HCT116 (cell line): ENCODE measurements around the gene CDKN1A. TPM values are rescaled to one million over a fixed set of nuclear protein-coding genes. Genes with fewer than 3 reads are reported as not detected.

Experiments used
- ATAC-seq: fragments of 200-7000 bp; cut with Tn5 transposase; 2 replicates; pipeline ENCODE4 v1.9.1; 2020; ENCODE audit warnings: mild to moderate bottlenecking, moderate library complexity
- BruUV-seq: library from RNA; stranded (reverse); fragments of 400-500 nt; replicated peaks from 2 replicates; lab custom pipeline; 2021; lab: Mats Ljungman, UMichigan
- CTCF ChIA-PET: fragments of 300-600 bp; sonication (Branson Sonifier 250); formaldehyde crosslinking; loops from one replicate; lab custom pipeline; 2021; ENCODE audit warnings: antibody characterized with exemption; lab: Charles Lee
- POLR2A ChIA-PET: fragments of 300-600, 350-600 bp; sonication (Branson Sonifier 250); formaldehyde crosslinking; loops from one replicate; lab custom pipeline; 2021; ENCODE audit warnings: antibody characterized with exemption; lab: Charles Lee
- RAD21 ChIA-PET, 2 experiments: fragments of 300-600 bp; sonication (Branson Sonifier 250); formaldehyde crosslinking; loops; one replicate each; lab custom pipeline; 2023; ENCODE audit warnings: low total read pairs in 2 of 2; ENCODE audit not compliant: uncharacterized antibody in 2 of 2, unreplicated experiment in 2 of 2, low non-redundant PET in 1 of 2; lab: Charles Lee
- DNase-seq: peaks from one replicate; pipeline ENCODE4 v3.0.0-alpha.2; 2010; ENCODE audit warnings: low read depth, low spot score
- H2AFZ ChIP-seq: fragments of 200-600 bp; shearing (Covaris generic), sonication (generic); 2 replicates; pipeline ENCODE4 v1.6.1; 2017; ENCODE audit warnings: low read depth, mixed run types, mixed read lengths, antibody characterized with exemption, low read length; ENCODE audit not compliant: poor library complexity, severe bottlenecking
- H3K27ac ChIP-seq: 2 replicates; pipeline ENCODE4 v1.5.1; 2012; ENCODE audit warnings: low read depth, low read length
- H3K27me3 ChIP-seq: fragments of 200-600 bp; sonication (generic); 2 replicates; pipeline ENCODE4 v1.6.1; 2016; ENCODE audit warnings: mixed run types, low read length, mixed read lengths; ENCODE audit not compliant: insufficient read depth
- H3K36me3 ChIP-seq, 2 experiments: fragments of 200-500 bp in 1 of 2; fragments of 200-600 bp in 1 of 2; sonication (Bioruptor generic) in 1 of 2; sonication (generic) in 1 of 2; 2 replicates each; pipeline versions ENCODE4 v1.5.1 to v1.6.1; 2014 to 2016; ENCODE audit warnings: low read length in 2 of 2, inconsistent platforms in 1 of 2, mixed read lengths in 1 of 2, mixed run types in 1 of 2; ENCODE audit not compliant: insufficient read depth in 2 of 2, control insufficient read depth in 1 of 2
- H3K4me1 ChIP-seq, 2 experiments: fragments of 200-600 bp in 1 of 2; sonication (generic) in 1 of 2; 2 replicates each; pipeline versions ENCODE4 v1.5.1 to v1.6.1; 2012 to 2017; ENCODE audit warnings: low read length in 2 of 2, inconsistent platforms in 1 of 2, mild to moderate bottlenecking in 1 of 2, mixed read lengths in 1 of 2, mixed run types in 1 of 2, moderate library complexity in 1 of 2; ENCODE audit not compliant: insufficient read depth in 2 of 2, control insufficient read depth in 1 of 2
- H3K4me2 ChIP-seq: fragments of 200-600 bp; sonication (generic); 2 replicates; pipeline ENCODE4 v1.6.1; 2017; ENCODE audit warnings: mixed run types, low read length, mixed read lengths
- H3K4me3 ChIP-seq, 2 experiments: fragments of 200-600 bp in 1 of 2; sonication (generic) in 1 of 2; replicated peaks in 1 of 2; 2 replicates each; pipeline ENCODE4 v1.5.1; 2011 to 2016; ENCODE audit warnings: low read length in 2 of 2, control low read depth in 1 of 2, low read depth in 1 of 2, mild to moderate bottlenecking in 1 of 2, mixed read lengths in 1 of 2, mixed run types in 1 of 2
- H3K79me2 ChIP-seq: fragments of 200-600 bp; sonication (generic); 2 replicates; pipeline ENCODE4 v1.6.1; 2017; ENCODE audit warnings: mild to moderate bottlenecking, mixed run types, low read length, moderate library complexity, mixed read lengths; ENCODE audit not compliant: insufficient read depth
- H3K9ac ChIP-seq: fragments of 200-600 bp; sonication (generic); 2 replicates; pipeline ENCODE4 v1.6.1; 2016; ENCODE audit warnings: low read length, mixed read lengths
- H3K9me2 ChIP-seq: fragments of 200-600 bp; sonication (generic), shearing (Covaris generic); 2 replicates; pipeline ENCODE4 v1.6.1; 2017; ENCODE audit warnings: mixed run types, mild to moderate bottlenecking, moderate library complexity; ENCODE audit not compliant: insufficient read depth
- H3K9me3 ChIP-seq, 2 experiments: fragments of 200-500 bp in 1 of 2; fragments of 200-600 bp in 1 of 2; sonication (Bioruptor generic) in 1 of 2; sonication (generic) in 1 of 2; 2 replicates each; pipeline ENCODE4 v1.6.1; 2014 to 2017; ENCODE audit warnings: low read length in 2 of 2, mixed read lengths in 2 of 2, inconsistent platforms in 1 of 2, low read depth in 1 of 2, mild to moderate bottlenecking in 1 of 2, mixed run types in 1 of 2, moderate library complexity in 1 of 2; ENCODE audit not compliant: control insufficient read depth in 1 of 2, insufficient read depth in 1 of 2
- H4K20me1 ChIP-seq: fragments of 200-600 bp; sonication (generic), shearing (Covaris generic); 2 replicates; pipeline ENCODE4 v1.6.1; 2017; ENCODE audit warnings: mixed run types, mild to moderate bottlenecking, moderate library complexity; ENCODE audit not compliant: insufficient read depth
- CBX3 ChIP-seq: IDR thresholded peaks from 2 replicates; pipeline ENCODE4 v1.6.1; 2012; ENCODE audit warnings: low read depth
- CEBPB ChIP-seq: IDR thresholded peaks from 2 replicates; pipeline ENCODE4 v1.6.1; 2012; ENCODE audit warnings: low read depth
- ELF1 ChIP-seq: IDR thresholded peaks from 2 replicates; pipeline ENCODE4 v1.6.1; 2012; ENCODE audit warnings: low read depth, borderline replicate concordance
- EZH2 ChIP-seq: fragments of 200-600 bp; sonication (generic); IDR thresholded peaks from 2 replicates; pipeline ENCODE4 v1.6.1; 2017; ENCODE audit warnings: antibody characterized with exemption, mixed run types
- EZH2phosphoT487 ChIP-seq: fragments of 200-600 bp; IDR thresholded peaks from 2 replicates; pipeline ENCODE4 v1.6.1; 2018; ENCODE audit warnings: antibody characterized with exemption, borderline replicate concordance
- FOSL1 ChIP-seq: IDR thresholded peaks from 2 replicates; pipeline ENCODE4 v1.6.1; 2012; ENCODE audit warnings: low read depth
- JUND ChIP-seq: IDR thresholded peaks from 2 replicates; pipeline ENCODE4 v1.6.1; 2012
- POLR2A ChIP-seq: IDR thresholded peaks from 2 replicates; pipeline ENCODE4 v1.7.0; 2011; ENCODE audit warnings: borderline replicate concordance; ENCODE audit not compliant: insufficient read depth, insufficient read length; ENCODE audit errors: extremely low read depth
- POLR2AphosphoS5 ChIP-seq: IDR thresholded peaks from 2 replicates; pipeline ENCODE4 v1.6.1; 2011; ENCODE audit warnings: mild to moderate bottlenecking, low read depth, low read length, moderate library complexity
- SIN3A ChIP-seq: IDR thresholded peaks from 2 replicates; pipeline ENCODE4 v1.6.1; 2012; ENCODE audit warnings: low read depth
- SP1 ChIP-seq: IDR thresholded peaks from 2 replicates; pipeline ENCODE4 v1.6.1; 2012; ENCODE audit warnings: low read depth
- SRF ChIP-seq: IDR thresholded peaks from 2 replicates; pipeline ENCODE4 v1.6.1; 2012; ENCODE audit warnings: low read depth
- TCF7L2 ChIP-seq: IDR thresholded peaks from 2 replicates; pipeline ENCODE4 v1.7.0; 2011; ENCODE audit warnings: borderline replicate concordance, inconsistent platforms; ENCODE audit not compliant: insufficient read depth, insufficient read length; ENCODE audit errors: extremely low read depth
- YY1 ChIP-seq: IDR thresholded peaks from 2 replicates; pipeline ENCODE4 v1.6.1; 2011; ENCODE audit warnings: low read length, low read depth, moderate library complexity, mild to moderate bottlenecking; ENCODE audit not compliant: insufficient replicate concordance; ENCODE audit errors: extremely low read depth
- ZNF274 ChIP-seq: fragments of 200-500 bp; sonication (Bioruptor generic); IDR thresholded peaks from 2 replicates; pipeline ENCODE4 v1.6.1; 2014; ENCODE audit warnings: mild to moderate bottlenecking, low read depth, low read length, inconsistent platforms
- intact Hi-C: fragments of 100-400 bp; cut with micrococcal nuclease; formaldehyde crosslinking; loops from 2 replicates; pipeline ENCODE4 v1.10.0; 2022
- total RNA-seq: library from RNA; stranded (reverse); gene quantifications from one replicate; pipeline ENCODE4 v1.2.1, GENCODE V29; 2021; ENCODE audit not compliant: unreplicated experiment
- TF ChIP-seq, protein P1 (sequence below): IDR thresholded peaks from 2 replicates; pipeline ENCODE4 v1.6.1; 2012
- TF ChIP-seq, protein P2 (sequence below): IDR thresholded peaks from 2 replicates; pipeline ENCODE4 v1.6.1; 2012; ENCODE audit warnings: low read depth
- TF ChIP-seq, protein P3 (sequence below): IDR thresholded peaks from 2 replicates; pipeline ENCODE4 v1.6.1; 2012
- TF ChIP-seq, protein P4 (sequence below), 3 experiments: fragments of 200-600 bp in 1 of 3; sonication (generic) in 1 of 3; IDR thresholded peaks in 2 of 3; conservative IDR thresholded peaks in 1 of 3; 2 replicates each; pipeline ENCODE4 v1.5.1; 2012 to 2017; ENCODE audit warnings: low read depth in 2 of 3, low read length in 2 of 3, antibody characterized with exemption in 1 of 3, borderline replicate concordance in 1 of 3, control low read depth in 1 of 3, mild to moderate bottlenecking in 1 of 3, mixed read lengths in 1 of 3, mixed run types in 1 of 3, moderate library complexity in 1 of 3; ENCODE audit not compliant: insufficient read depth in 1 of 3
- TF ChIP-seq, protein P5 (sequence below): IDR thresholded peaks from 2 replicates; pipeline ENCODE4 v1.6.1; 2011; ENCODE audit warnings: mild to moderate bottlenecking, low read length, moderate library complexity; ENCODE audit not compliant: insufficient replicate concordance; ENCODE audit errors: extremely low read depth

Gene CDKN1A
- total RNA-seq, 1 experiment from 2014 or later: 179 TPM

DNA sequence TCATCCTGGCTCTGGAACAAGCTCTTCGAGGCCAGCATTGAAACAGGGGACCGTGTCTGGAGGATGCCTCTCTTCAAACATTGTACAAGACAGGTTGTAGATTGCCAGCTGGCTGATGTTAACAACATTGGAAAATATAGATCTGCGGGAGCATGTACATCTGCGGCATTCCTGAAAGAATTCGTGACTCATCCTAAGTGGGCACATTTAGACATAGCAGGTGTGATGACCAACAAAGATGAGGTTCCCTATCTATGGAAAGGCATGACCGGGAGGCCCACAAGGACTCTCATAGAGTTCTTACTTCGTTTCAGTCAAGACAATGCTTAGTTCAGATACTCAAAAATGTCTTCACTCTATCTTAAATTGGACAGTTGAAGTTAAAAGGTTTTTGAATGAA, 3.6 kb upstream of the CDKN1A start:
- H3K9me3 ChIP-seq: no peaks in the 10 kb centered on the region
- no peaks in the 10 kb centered on the region for H4K20me1 ChIP-seq
- H3K4me3 ChIP-seq: no peak overlapping the region
- no peak overlapping the region for H3K9ac ChIP-seq
- no peaks in the 10 kb centered on the region for H3K27me3 ChIP-seq
- ATAC-seq: no peak
- H3K4me1 ChIP-seq: peaks cover 32 to 43% of the 10 kb centered on the region in 2 experiments
- DNase-seq: no peak
- ChIA-PET RAD21 (no interaction called here), CTCF (no interaction called here), POLR2A (interaction anchor here (6.3 kb wide), 1 partner anchor 9 kb away, joined by 119 read pairs; no protein-coding TSS in a partner anchor)
- no peak overlapping the region for H3K27ac ChIP-seq
- no peaks in the 10 kb centered on the region for H3K36me3 ChIP-seq
- no TSS peak for BruUV-seq
- peak overlapping the region; percentile 28; the same call in 1 of the 2 replicates for H3K4me2 ChIP-seq
- TF ChIP-seq, protein P1, sequence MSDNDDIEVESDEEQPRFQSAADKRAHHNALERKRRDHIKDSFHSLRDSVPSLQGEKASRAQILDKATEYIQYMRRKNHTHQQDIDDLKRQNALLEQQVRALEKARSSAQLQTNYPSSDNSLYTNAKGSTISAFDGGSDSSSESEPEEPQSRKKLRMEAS: no peak
- TF ChIP-seq JUND: no peak
- TF ChIP-seq ELF1: no peak
- TF ChIP-seq, protein P2, sequence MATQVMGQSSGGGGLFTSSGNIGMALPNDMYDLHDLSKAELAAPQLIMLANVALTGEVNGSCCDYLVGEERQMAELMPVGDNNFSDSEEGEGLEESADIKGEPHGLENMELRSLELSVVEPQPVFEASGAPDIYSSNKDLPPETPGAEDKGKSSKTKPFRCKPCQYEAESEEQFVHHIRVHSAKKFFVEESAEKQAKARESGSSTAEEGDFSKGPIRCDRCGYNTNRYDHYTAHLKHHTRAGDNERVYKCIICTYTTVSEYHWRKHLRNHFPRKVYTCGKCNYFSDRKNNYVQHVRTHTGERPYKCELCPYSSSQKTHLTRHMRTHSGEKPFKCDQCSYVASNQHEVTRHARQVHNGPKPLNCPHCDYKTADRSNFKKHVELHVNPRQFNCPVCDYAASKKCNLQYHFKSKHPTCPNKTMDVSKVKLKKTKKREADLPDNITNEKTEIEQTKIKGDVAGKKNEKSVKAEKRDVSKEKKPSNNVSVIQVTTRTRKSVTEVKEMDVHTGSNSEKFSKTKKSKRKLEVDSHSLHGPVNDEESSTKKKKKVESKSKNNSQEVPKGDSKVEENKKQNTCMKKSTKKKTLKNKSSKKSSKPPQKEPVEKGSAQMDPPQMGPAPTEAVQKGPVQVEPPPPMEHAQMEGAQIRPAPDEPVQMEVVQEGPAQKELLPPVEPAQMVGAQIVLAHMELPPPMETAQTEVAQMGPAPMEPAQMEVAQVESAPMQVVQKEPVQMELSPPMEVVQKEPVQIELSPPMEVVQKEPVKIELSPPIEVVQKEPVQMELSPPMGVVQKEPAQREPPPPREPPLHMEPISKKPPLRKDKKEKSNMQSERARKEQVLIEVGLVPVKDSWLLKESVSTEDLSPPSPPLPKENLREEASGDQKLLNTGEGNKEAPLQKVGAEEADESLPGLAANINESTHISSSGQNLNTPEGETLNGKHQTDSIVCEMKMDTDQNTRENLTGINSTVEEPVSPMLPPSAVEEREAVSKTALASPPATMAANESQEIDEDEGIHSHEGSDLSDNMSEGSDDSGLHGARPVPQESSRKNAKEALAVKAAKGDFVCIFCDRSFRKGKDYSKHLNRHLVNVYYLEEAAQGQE: no peak
- TF ChIP-seq FOSL1: no peak
- TF ChIP-seq, protein P3, sequence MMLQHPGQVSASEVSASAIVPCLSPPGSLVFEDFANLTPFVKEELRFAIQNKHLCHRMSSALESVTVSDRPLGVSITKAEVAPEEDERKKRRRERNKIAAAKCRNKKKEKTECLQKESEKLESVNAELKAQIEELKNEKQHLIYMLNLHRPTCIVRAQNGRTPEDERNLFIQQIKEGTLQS: no peak
- TF ChIP-seq TCF7L2: no peak
- TF ChIP-seq POLR2A: no peak
- TF ChIP-seq EZH2: no peak
- no peak for TF ChIP-seq CBX3
- no peak for TF ChIP-seq SIN3A
- TF ChIP-seq, protein P4, sequence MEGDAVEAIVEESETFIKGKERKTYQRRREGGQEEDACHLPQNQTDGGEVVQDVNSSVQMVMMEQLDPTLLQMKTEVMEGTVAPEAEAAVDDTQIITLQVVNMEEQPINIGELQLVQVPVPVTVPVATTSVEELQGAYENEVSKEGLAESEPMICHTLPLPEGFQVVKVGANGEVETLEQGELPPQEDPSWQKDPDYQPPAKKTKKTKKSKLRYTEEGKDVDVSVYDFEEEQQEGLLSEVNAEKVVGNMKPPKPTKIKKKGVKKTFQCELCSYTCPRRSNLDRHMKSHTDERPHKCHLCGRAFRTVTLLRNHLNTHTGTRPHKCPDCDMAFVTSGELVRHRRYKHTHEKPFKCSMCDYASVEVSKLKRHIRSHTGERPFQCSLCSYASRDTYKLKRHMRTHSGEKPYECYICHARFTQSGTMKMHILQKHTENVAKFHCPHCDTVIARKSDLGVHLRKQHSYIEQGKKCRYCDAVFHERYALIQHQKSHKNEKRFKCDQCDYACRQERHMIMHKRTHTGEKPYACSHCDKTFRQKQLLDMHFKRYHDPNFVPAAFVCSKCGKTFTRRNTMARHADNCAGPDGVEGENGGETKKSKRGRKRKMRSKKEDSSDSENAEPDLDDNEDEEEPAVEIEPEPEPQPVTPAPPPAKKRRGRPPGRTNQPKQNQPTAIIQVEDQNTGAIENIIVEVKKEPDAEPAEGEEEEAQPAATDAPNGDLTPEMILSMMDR (IDR thresholded peaks at IDR 0.05 in 2 of 3, conservative IDR thresholded peaks at IDR 0.05 in 1 of 3; ENCODE audit: borderline replicate concordance in 1 of 3, insufficient read depth in 1 of 3, low read depth in 2 of 3, low read length in 2 of 3): no peak
- no peak for TF ChIP-seq ZNF274
- no peak for TF ChIP-seq SP1
- no peak for TF ChIP-seq SRF
- no peak for TF ChIP-seq CEBPB
- TF ChIP-seq POLR2AphosphoS5: no peak
- no peak for TF ChIP-seq EZH2phosphoT487
- TF ChIP-seq, protein P5, sequence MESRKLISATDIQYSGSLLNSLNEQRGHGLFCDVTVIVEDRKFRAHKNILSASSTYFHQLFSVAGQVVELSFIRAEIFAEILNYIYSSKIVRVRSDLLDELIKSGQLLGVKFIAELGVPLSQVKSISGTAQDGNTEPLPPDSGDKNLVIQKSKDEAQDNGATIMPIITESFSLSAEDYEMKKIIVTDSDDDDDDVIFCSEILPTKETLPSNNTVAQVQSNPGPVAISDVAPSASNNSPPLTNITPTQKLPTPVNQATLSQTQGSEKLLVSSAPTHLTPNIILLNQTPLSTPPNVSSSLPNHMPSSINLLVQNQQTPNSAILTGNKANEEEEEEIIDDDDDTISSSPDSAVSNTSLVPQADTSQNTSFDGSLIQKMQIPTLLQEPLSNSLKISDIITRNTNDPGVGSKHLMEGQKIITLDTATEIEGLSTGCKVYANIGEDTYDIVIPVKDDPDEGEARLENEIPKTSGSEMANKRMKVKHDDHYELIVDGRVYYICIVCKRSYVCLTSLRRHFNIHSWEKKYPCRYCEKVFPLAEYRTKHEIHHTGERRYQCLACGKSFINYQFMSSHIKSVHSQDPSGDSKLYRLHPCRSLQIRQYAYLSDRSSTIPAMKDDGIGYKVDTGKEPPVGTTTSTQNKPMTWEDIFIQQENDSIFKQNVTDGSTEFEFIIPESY: no peak
- TF ChIP-seq YY1: no peak
- no peaks in the 10 kb centered on the region for H3K9me2 ChIP-seq
- no peak overlapping the region for H2AFZ ChIP-seq
- H3K79me2 ChIP-seq: peaks cover 14% of the 10 kb centered on the region
- intact Hi-C loops: no loop called here
